H1 (cell line): ENCODE measurements around the gene TPRN. TPM values are rescaled to one million over a fixed set of nuclear protein-coding genes. Genes with fewer than 3 reads are reported as not detected.

ENCODE experiments used
- CTCF ChIA-PET: fragments of 300-600 bp; sonication (Branson Sonifier 250); formaldehyde crosslinking; loops from one replicate; lab custom pipeline; 2021; ENCODE audit not compliant: partially characterized antibody; lab: Charles Lee
- POLR2A ChIA-PET: fragments of 300-600 bp; sonication (Branson Sonifier 250); formaldehyde crosslinking; loops from one replicate; lab custom pipeline; 2021; ENCODE audit warnings: inconsistent platforms; ENCODE audit not compliant: partially characterized antibody; lab: Charles Lee
- DNase-seq, 2 experiments: peaks; one replicate each; pipeline versions ENCODE4 v3.0.0 to v3.0.0-alpha.2; 2010 to 2022; ENCODE audit warnings: low spot score in 2 of 2, low read depth in 1 of 2, mixed read lengths in 1 of 2
- FAIRE-seq: peaks from 2 replicates; lab custom pipeline; 2011; peaks lifted over from hg19 to GRCh38; lab: Jason Lieb, UNC
- H2AFZ ChIP-seq: 2 replicates; pipeline ENCODE4 v1.8.1; 2012; ENCODE audit warnings: low read length, inconsistent platforms
- H2AK5ac ChIP-seq: 2 replicates; pipeline ENCODE4 v1.6.1; 2013; ENCODE audit warnings: low read depth, low read length
- H2BK120ac ChIP-seq: replicated peaks from 2 replicates; pipeline ENCODE3; 2013; ENCODE audit warnings: low read depth, low read length, inconsistent platforms
- H2BK12ac ChIP-seq: 2 replicates; pipeline ENCODE4 v1.6.1; 2013; ENCODE audit warnings: low read depth, low read length
- H2BK15ac ChIP-seq: 2 replicates; pipeline ENCODE4 v1.6.1; 2013; ENCODE audit warnings: low read length
- H2BK20ac ChIP-seq: 2 replicates; pipeline ENCODE4 v1.6.1; 2013; ENCODE audit warnings: low read length
- H2BK5ac ChIP-seq: 2 replicates; pipeline ENCODE4 v1.6.1; 2013; ENCODE audit warnings: low read depth, low read length
- H3K14ac ChIP-seq: 2 replicates; pipeline ENCODE4 v1.6.1; 2013; ENCODE audit warnings: inconsistent platforms; ENCODE audit not compliant: insufficient read length
- H3K18ac ChIP-seq: 2 replicates; pipeline ENCODE4 v1.6.1; 2013; ENCODE audit warnings: low read length; ENCODE audit errors: extremely low read depth
- H3K23ac ChIP-seq: 2 replicates; pipeline ENCODE4 v1.6.1; 2013; ENCODE audit warnings: inconsistent platforms; ENCODE audit not compliant: insufficient read length
- H3K23me2 ChIP-seq: 2 replicates; pipeline ENCODE4 v1.6.1; 2013; ENCODE audit warnings: low read depth, low read length
- H3K27ac ChIP-seq: 2 replicates; pipeline ENCODE4 v1.6.1; 2011; ENCODE audit warnings: low read depth, low read length, inconsistent platforms
- H3K27me3 ChIP-seq, 4 experiments: replicated peaks in 1 of 4; 1 replicate in 1 of 4; 2 replicates in 3 of 4; pipeline versions ENCODE4 v1.6.1 to v1.8.1; 2011 to 2013; ENCODE audit warnings: low read length in 3 of 4, mild to moderate bottlenecking in 3 of 4, inconsistent platforms in 2 of 4, mixed read lengths in 2 of 4, moderate library complexity in 1 of 4; ENCODE audit not compliant: control insufficient read depth in 3 of 4, insufficient read depth in 3 of 4; ENCODE audit errors: extremely low read depth in 1 of 4
- H3K36me3 ChIP-seq, 4 experiments: 2 replicates each; pipeline versions ENCODE4 v1.6.1 to v1.8.1; 2011 to 2013; ENCODE audit warnings: mild to moderate bottlenecking in 4 of 4, low read length in 3 of 4, moderate library complexity in 2 of 4, control low read depth in 1 of 4, inconsistent platforms in 1 of 4; ENCODE audit not compliant: insufficient read depth in 4 of 4, control insufficient read depth in 2 of 4
- H3K4ac ChIP-seq: replicated peaks from 2 replicates; pipeline ENCODE3; 2013; ENCODE audit warnings: low read length, low read depth, mixed read lengths, inconsistent platforms; ENCODE audit not compliant: insufficient read length
- H3K4me1 ChIP-seq, 4 experiments: replicated peaks in 1 of 4; 1 replicate in 1 of 4; 2 replicates in 3 of 4; pipeline versions ENCODE4 v1.6.1 to v1.8.1; 2011 to 2013; ENCODE audit warnings: low read length in 3 of 4, inconsistent platforms in 2 of 4, mixed read lengths in 1 of 4; ENCODE audit not compliant: insufficient read depth in 4 of 4, control insufficient read depth in 3 of 4
- H3K4me2 ChIP-seq, 2 experiments: 2 replicates each; pipeline versions ENCODE4 v1.6.1 to v1.8.1; 2011 to 2013; ENCODE audit warnings: low read depth in 2 of 2, low read length in 2 of 2, control low read depth in 1 of 2, inconsistent platforms in 1 of 2, mild to moderate bottlenecking in 1 of 2; ENCODE audit not compliant: insufficient read depth in 1 of 2
- H3K4me3 ChIP-seq, 4 experiments: fragments of 200-600, 300-600 bp in 1 of 4; sonication (generic), shearing (Covaris generic), sonication (Bioruptor Twin) in 1 of 4; 2 replicates each; pipeline versions ENCODE4 v1.5.1 to v1.8.1; 2011 to 2016; ENCODE audit warnings: low read length in 4 of 4, low read depth in 3 of 4, control low read depth in 2 of 4, inconsistent platforms in 2 of 4, mild to moderate bottlenecking in 2 of 4, mixed read lengths in 1 of 4, moderate library complexity in 1 of 4; ENCODE audit not compliant: insufficient read depth in 2 of 4; ENCODE audit errors: extremely low read depth in 1 of 4
- H3K56ac ChIP-seq: replicated peaks from 2 replicates; pipeline ENCODE3; 2013; ENCODE audit warnings: low read depth, mild to moderate bottlenecking, mixed read lengths, low read length, inconsistent platforms; ENCODE audit not compliant: insufficient read length
- H3K79me1 ChIP-seq: 2 replicates; pipeline ENCODE4 v1.6.1; 2013; ENCODE audit warnings: low read depth, low read length, control low read depth
- H3K79me2 ChIP-seq, 2 experiments: 2 replicates each; pipeline versions ENCODE4 v1.6.1 to v1.8.1; 2012 to 2013; ENCODE audit warnings: low read length in 2 of 2, mild to moderate bottlenecking in 2 of 2, inconsistent platforms in 1 of 2; ENCODE audit not compliant: insufficient read depth in 2 of 2, control insufficient read depth in 1 of 2
- H3K9ac ChIP-seq, 4 experiments: replicated peaks in 1 of 4; 1 replicate in 1 of 4; 2 replicates in 3 of 4; pipeline versions ENCODE4 v1.6.1 to v1.8.1; 2011 to 2013; ENCODE audit warnings: low read depth in 3 of 4, low read length in 3 of 4, control low read depth in 2 of 4, mild to moderate bottlenecking in 2 of 4, moderate library complexity in 2 of 4, inconsistent platforms in 1 of 4; ENCODE audit errors: extremely low read depth in 1 of 4
- H3K9me3 ChIP-seq, 2 experiments: 2 replicates each; pipeline versions ENCODE4 v1.6.1 to v1.8.1; 2012 to 2013; ENCODE audit warnings: mild to moderate bottlenecking in 2 of 2, moderate library complexity in 2 of 2, control low read depth in 1 of 2, inconsistent platforms in 1 of 2, low read depth in 1 of 2, low read length in 1 of 2, mixed read lengths in 1 of 2; ENCODE audit not compliant: insufficient read depth in 2 of 2
- H4K20me1 ChIP-seq, 2 experiments: replicated peaks in 1 of 2; 2 replicates each; pipeline versions ENCODE3 to v1.8.1; 2011 to 2013; ENCODE audit warnings: inconsistent platforms in 2 of 2, low read length in 2 of 2, mild to moderate bottlenecking in 1 of 2; ENCODE audit not compliant: insufficient read depth in 2 of 2, control insufficient read depth in 1 of 2
- H4K5ac ChIP-seq: 2 replicates; pipeline ENCODE4 v1.6.1; 2013; ENCODE audit warnings: low read length, low read depth, mixed read lengths, inconsistent platforms; ENCODE audit not compliant: insufficient read length
- H4K8ac ChIP-seq: 2 replicates; pipeline ENCODE4 v1.8.0; 2013; ENCODE audit warnings: mild to moderate bottlenecking, moderate library complexity, low read length, inconsistent platforms; ENCODE audit not compliant: insufficient read depth; ENCODE audit errors: extremely low read depth
- H4K91ac ChIP-seq: replicated peaks from 2 replicates; pipeline ENCODE3; 2013; ENCODE audit warnings: low read length, mixed read lengths, inconsistent platforms; ENCODE audit not compliant: insufficient read length
- CTCF ChIP-seq, 3 experiments: IDR thresholded peaks; 1 replicate in 2 of 3; 2 replicates in 1 of 3; pipeline versions ENCODE4 v1.5.1 to v1.6.1; 2011; ENCODE audit warnings: low read length in 3 of 3, mild to moderate bottlenecking in 3 of 3, inconsistent platforms in 2 of 3, low read depth in 1 of 3, moderate library complexity in 1 of 3; ENCODE audit not compliant: insufficient read depth in 1 of 3; ENCODE audit errors: control extremely low read depth in 1 of 3
- RAD21 ChIP-seq, 2 experiments: IDR thresholded peaks in 1 of 2; conservative IDR thresholded peaks in 1 of 2; 2 replicates each; pipeline ENCODE4 v1.6.1; 2011; ENCODE audit warnings: low read depth in 2 of 2, low read length in 2 of 2, improper control_type of control experiment in 1 of 2, inconsistent platforms in 1 of 2, mild to moderate bottlenecking in 1 of 2, moderate library complexity in 1 of 2
- RXRA ChIP-seq: IDR thresholded peaks from 2 replicates; pipeline ENCODE4 v1.6.1; 2011; ENCODE audit warnings: low read depth, mild to moderate bottlenecking, low read length, moderate library complexity; ENCODE audit not compliant: insufficient read depth
- USF2 ChIP-seq: IDR thresholded peaks from 2 replicates; pipeline ENCODE4 v1.6.1; 2011; ENCODE audit warnings: low read length, improper control_type of control experiment
- WGBS, 2 experiments: shearing (Covaris generic) in 1 of 2; methylation state at CpG; one replicate each; pipeline versions ENCODE4 v1.1.6 to v1.1.7; 2013 to 2015; ENCODE audit warnings: low lambda C conversion rate in 2 of 2, mixed read lengths in 2 of 2, inconsistent platforms in 1 of 2, low coverage in 1 of 2, missing lambda C conversion rate in 1 of 2; ENCODE audit not compliant: insufficient replicate concordance in 2 of 2, insufficient coverage in 1 of 2, insufficient read length in 1 of 2; ENCODE audit errors: extremely low coverage in 1 of 2, missing lambda C conversion rate in 1 of 2; 5-methylcytosine and 5-hydroxymethylcytosine counted together
- polyA plus RNA-seq, 7 experiments: library from polyadenylated mRNA; depleted of rRNA in 3 of 7; stranded (reverse) in 5 of 7; unstranded in 2 of 7; fragments of >200 nt in 5 of 7; fragments of 200-250 nt in 2 of 7; gene quantifications; 1 replicate in 5 of 7; 2 replicates in 1 of 7; 4 replicates in 1 of 7; pipeline versions ENCODE4 v1.2.1 to v1.2.3, GENCODE V29; 2011 to 2013; ENCODE audit warnings: missing spikeins in 2 of 7, mixed read lengths in 2 of 7
- total RNA-seq: library from RNA; stranded (reverse); fragmentation: NEBNext Ultra II Directional; extraction: Animal tissue kit (Norgen Biotek cat#: 25700); gene quantifications from 2 replicates; pipeline ENCODE4 v1.2.1, GENCODE V29; 2021

TPRN gene
- total and polyA plus RNA-seq, 2 of the 8 experiments (the other 6 are each of a cell fraction or from before 2014, with no cell fraction given): 9.7 to 23.2 TPM

GRCh38 chr9:137235424-137236237 lies 35.1 kb upstream of the TPRN start:
- no peak overlapping the region for H3K4me2 ChIP-seq
- no peak overlapping the region for H2AK5ac ChIP-seq
- POLR2A ChIA-PET: interaction anchor here (1.0 to 69.9 kb wide), 3 partner anchors 1 to 72 kb away, joined by 3 to 1462 read pairs (median 1462); partner anchors contain the start of genes CYSRT1, NDOR1, NELFB and RNF208
- FAIRE-seq (no peak), DNase-seq (no peak)
- H4K20me1 ChIP-seq: peaks cover 6 to 8% of the 10 kb centered on the region in 2 experiments
- no peaks in the 10 kb centered on the region for H3K79me1 ChIP-seq
- no peak overlapping the region for H4K91ac ChIP-seq
- H3K9me3 ChIP-seq: no peaks in the 10 kb centered on the region
- 0 out of 2 replicates have a peak overlapping the region, but pooled peaks have one; percentile 72 for H2BK15ac ChIP-seq
- H4K8ac ChIP-seq: 0 out of 2 replicates have a peak overlapping the region, but pooled peaks have one; percentile 25
- H4K5ac ChIP-seq: no peak overlapping the region
- no peak overlapping the region for H3K9ac ChIP-seq
- peaks cover 0 to 12% (median 8%) of the 10 kb centered on the region in 4 experiments; a peak in 6 of 7 replicates for H3K4me1 ChIP-seq
- H2BK12ac ChIP-seq: no peak overlapping the region
- no peak overlapping the region for H3K4me3 ChIP-seq
- CTCF ChIA-PET: interaction anchor here (0.6 to 20.2 kb wide), 27 partner anchors 9 to 183 kb away, joined by 3 to 204 read pairs (median 6); partner anchors contain the start of genes ANAPC2, CYSRT1, LRRC26 and NDOR1
- TF ChIP-seq CTCF (IDR thresholded peaks at IDR 0.05; ENCODE audit: control extremely low read depth in 1 of 3, insufficient read depth in 1 of 3, low read depth in 1 of 3, low read length in 3 of 3) (peak in 1 of 3 experiments; percentile 38; a peak in 2 of 4 replicates), RXRA (no peak), RAD21 (IDR thresholded peaks at IDR 0.05 in 1 of 2, conservative IDR thresholded peaks at IDR 0.05 in 1 of 2; ENCODE audit: low read depth in 2 of 2, low read length in 2 of 2) (peak in 1 of 2 experiments; percentile 13; a peak in 1 of 4 replicates), USF2 (no peak)
- TF ChIP-seq, all 59 proteins: peak for 2
- H3K56ac ChIP-seq: no peak overlapping the region
- H2BK120ac ChIP-seq: no peak overlapping the region
- WGBS, 2 experiments: 87% methylated on average over 25 of the region's 35 CpGs; no CpG with 5 or more reads in 1 of the 2 experiments
- no peak overlapping the region for H2BK5ac ChIP-seq
- no peak overlapping the region for H2AFZ ChIP-seq
- H3K27me3 ChIP-seq: no peaks in the 10 kb centered on the region
- H3K4ac ChIP-seq: peak overlapping the region; percentile 53
- H2BK20ac ChIP-seq: no peak overlapping the region
- no peak overlapping the region for H3K18ac ChIP-seq
- peaks cover 0 to 7% of the 10 kb centered on the region in 2 experiments; a peak in 1 of 4 replicates for H3K79me2 ChIP-seq
- H3K23me2 ChIP-seq: peaks cover 5% of the 10 kb centered on the region; the same call in 1 of the 2 replicates
- no peak overlapping the region for H3K14ac ChIP-seq
- no peaks in the 10 kb centered on the region for H3K36me3 ChIP-seq
- H3K23ac ChIP-seq: no peak overlapping the region
- no peak overlapping the region for H3K27ac ChIP-seq
